ENCODE data around the gene PIBF1.

DNA sequence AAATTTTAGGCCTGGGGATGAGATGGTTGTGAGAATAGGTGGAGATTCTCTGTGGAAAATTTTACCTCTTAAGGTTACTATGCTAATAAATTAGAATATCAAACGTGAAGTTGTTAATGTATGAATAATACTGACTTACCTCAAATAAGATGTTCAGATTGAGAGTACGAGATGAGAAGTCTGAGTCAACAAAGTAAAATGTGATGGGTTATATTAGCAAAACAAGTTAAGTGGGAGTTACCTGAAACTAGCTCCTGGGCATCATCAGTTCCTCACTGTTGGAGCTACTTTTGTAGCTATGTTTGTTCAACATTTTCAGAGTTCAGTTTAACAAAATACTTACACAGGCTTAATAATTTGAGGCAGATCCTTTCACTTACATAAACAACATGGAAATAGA lies 108.6 kb downstream of the PIBF1 start:
- TF ChIP-seq, protein P1, sequence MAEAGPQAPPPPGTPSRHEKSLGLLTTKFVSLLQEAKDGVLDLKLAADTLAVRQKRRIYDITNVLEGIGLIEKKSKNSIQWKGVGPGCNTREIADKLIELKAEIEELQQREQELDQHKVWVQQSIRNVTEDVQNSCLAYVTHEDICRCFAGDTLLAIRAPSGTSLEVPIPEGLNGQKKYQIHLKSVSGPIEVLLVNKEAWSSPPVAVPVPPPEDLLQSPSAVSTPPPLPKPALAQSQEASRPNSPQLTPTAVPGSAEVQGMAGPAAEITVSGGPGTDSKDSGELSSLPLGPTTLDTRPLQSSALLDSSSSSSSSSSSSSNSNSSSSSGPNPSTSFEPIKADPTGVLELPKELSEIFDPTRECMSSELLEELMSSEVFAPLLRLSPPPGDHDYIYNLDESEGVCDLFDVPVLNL (CRISPR knock-in tag; IDR thresholded peaks at IDR 0.05; ENCODE audit: borderline replicate concordance, low read depth), result no peak
- no peak for TF ChIP-seq NR1H2 (CRISPR knock-in tag; IDR thresholded peaks at IDR 0.05)

Measured in WTC11 (cell line).